ENCODE data around the gene TKT. TPM values are rescaled to one million over a fixed set of nuclear protein-coding genes. Genes with fewer than 3 reads are reported as not detected.
A peak's percentile ranks its signal among the peaks of the same experiment; 100 is the strongest.

TKT gene
- total RNA-seq, 1 donor = 265 TPM

- H3K4me3 ChIP-seq (ENCODE audit: low read depth, low read length) = no peak overlapping the region
- DNase-seq (ENCODE audit: low read depth) = no peak
- TF ChIP-seq, protein P1, sequence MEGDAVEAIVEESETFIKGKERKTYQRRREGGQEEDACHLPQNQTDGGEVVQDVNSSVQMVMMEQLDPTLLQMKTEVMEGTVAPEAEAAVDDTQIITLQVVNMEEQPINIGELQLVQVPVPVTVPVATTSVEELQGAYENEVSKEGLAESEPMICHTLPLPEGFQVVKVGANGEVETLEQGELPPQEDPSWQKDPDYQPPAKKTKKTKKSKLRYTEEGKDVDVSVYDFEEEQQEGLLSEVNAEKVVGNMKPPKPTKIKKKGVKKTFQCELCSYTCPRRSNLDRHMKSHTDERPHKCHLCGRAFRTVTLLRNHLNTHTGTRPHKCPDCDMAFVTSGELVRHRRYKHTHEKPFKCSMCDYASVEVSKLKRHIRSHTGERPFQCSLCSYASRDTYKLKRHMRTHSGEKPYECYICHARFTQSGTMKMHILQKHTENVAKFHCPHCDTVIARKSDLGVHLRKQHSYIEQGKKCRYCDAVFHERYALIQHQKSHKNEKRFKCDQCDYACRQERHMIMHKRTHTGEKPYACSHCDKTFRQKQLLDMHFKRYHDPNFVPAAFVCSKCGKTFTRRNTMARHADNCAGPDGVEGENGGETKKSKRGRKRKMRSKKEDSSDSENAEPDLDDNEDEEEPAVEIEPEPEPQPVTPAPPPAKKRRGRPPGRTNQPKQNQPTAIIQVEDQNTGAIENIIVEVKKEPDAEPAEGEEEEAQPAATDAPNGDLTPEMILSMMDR (IDR thresholded peaks at IDR 0.05; ENCODE audit: insufficient read depth, low read length) = no peak
Observed at GRCh38 chr3:53234841-53235232, 21.0 kb downstream of the TKT start.

DNA sequence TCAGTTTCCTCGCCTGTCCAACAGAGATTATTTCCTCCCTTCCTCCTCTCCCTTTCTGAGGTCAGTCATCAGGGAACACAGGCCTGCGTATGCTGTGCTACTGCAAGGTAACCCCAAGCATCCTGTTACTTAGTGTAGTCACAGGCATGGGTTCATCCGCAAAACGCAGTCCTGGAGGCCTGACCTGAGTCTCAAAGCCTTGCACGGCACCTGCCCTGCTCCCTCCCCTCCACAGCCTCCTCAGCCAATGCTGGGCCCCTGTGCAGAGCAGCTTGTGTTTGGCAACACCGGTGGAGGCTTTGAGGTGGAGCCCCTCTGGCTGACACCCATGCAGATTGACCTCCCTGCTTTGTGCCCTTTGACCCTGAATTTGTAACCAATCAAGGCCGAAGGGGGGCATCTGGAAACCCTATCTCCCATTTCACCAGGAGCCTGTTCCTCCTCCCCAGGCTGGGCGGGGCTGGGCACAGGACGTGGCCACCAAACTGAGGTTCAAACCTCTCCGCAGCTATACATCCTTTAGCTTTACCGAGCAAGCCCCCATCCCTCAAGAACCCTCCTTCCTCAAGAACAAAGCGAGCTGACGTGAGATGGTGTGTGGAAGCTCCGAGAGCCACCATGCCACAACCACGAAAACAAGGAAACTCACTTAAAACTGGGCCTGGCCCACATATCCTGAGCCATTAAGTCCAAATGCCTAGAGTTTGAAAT, 21.5 kb downstream of the TKT start:
- TF ChIP-seq, protein P1 (IDR thresholded peaks at IDR 0.05; ENCODE audit: insufficient read depth, low read length) = no peak
- no peak for DNase-seq (ENCODE audit: low read depth)
- H3K4me3 ChIP-seq (ENCODE audit: low read depth, low read length) = no peak overlapping the region

DNA sequence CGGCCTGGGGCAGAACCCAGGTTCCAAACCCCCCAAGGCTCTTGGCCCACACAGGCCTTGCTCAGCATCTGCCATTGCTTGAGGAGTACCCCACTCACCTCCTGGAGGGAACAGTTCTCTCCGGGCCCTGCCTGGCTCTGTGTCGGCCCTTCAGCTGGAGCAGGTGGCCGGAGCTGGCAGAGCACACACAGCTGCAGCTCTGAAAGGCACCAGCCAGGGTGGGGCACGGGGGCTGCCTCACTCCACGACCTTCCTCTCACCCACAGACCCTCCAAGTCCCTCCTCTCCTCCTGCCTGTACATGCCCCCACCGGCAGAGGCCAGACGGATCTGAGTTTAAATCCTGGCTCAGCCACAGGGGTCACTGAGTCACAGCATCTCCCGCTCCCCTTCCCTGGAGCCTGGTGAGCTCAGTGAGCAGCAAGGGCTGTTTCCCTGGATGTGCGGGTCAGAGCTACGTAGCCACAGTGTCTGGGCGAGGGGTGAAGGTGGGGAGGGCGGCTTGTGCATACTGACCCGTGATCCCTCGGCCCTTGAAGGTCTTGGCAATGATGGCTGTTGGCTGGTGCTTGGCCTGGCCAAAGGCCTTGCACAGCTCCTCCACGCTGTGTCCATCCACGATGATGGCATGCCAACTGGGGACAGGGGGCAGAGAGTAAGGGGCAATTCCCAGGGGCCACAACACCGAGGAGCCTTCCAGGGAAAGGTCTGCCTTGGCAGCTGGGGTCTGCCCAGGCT, 23.0 kb downstream of the TKT start:
- H3K4me3 ChIP-seq (ENCODE audit: low read depth, low read length) = no peak overlapping the region
- no peak for DNase-seq (ENCODE audit: low read depth)
- TF ChIP-seq, protein P1 (IDR thresholded peaks at IDR 0.05; ENCODE audit: insufficient read depth, low read length) = no peak

GRCh38 chr3:53231532-53232511, 24.0 kb downstream of the TKT start:
- no peak overlapping the region for H3K4me3 ChIP-seq (ENCODE audit: low read depth, low read length)
- no peak for DNase-seq (ENCODE audit: low read depth)

DNA sequence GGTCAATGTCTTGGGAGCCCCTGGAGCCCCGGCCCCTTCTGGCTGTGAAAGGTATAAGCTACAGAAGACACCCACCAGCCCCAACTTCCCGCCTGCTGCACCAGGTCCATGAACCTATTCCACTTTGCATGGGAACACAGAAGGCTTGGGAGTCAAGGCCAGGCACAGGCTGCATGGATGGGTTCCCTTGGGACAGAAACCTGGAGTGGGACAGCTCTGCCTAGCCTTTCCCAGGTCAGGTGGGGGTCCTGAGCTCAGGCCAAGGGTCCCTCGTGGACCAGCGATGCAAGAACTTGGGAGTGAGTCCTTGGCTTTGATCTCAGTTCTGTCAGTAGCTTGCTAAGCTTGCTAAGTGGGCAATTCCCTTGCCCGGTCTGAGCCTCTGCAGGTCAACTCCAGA, 25.0 kb downstream of the TKT start:
- no peak overlapping the region for H3K4me3 ChIP-seq (ENCODE audit: low read depth, low read length)
- TF ChIP-seq, protein P1 (IDR thresholded peaks at IDR 0.05; ENCODE audit: insufficient read depth, low read length) = no peak
- DNase-seq (ENCODE audit: low read depth) = no peak

More at GRCh38 chr3:53231532-53232511, 24.0 kb downstream of the TKT start:
- TF ChIP-seq, protein P1 (IDR thresholded peaks at IDR 0.05; ENCODE audit: insufficient read depth, low read length) = peak; percentile 5

GRCh38 chr3:53230041-53230621, 25.7 kb downstream of the TKT start:
- TF ChIP-seq, protein P1 (IDR thresholded peaks at IDR 0.05; ENCODE audit: insufficient read depth, low read length) = no peak
- DNase-seq (ENCODE audit: low read depth) = no peak

More at GRCh38 chr3:53230041-53230621, 25.7 kb downstream of the TKT start:
- H3K4me3 ChIP-seq (ENCODE audit: low read depth, low read length) = no peak overlapping the region

Data from fibroblast of the aortic adventitia (primary cell).